ENCODE measurements around the gene MS4A2. TPM values are rescaled to one million over a fixed set of nuclear protein-coding genes. Genes with fewer than 3 reads are reported as not detected.
"Not testable (repeated sequence)": the region's sequence is repeated elsewhere in the genome, so short reads cannot be mapped to it uniquely, and the experiment has no call there.

Gene MS4A2
- total and polyA plus RNA-seq, 9 donors: 0.05 to 0.40 (median 0.22) TPM; not detected in 1

- H3K36me3 ChIP-seq (ENCODE audit: control insufficient read depth, insufficient read depth, low read length): no peaks in the 10 kb centered on the region
- no peak overlapping the region for H3K4me3 ChIP-seq (ENCODE audit: low read length)
- no peaks in the 10 kb centered on the region for H3K27me3 ChIP-seq (ENCODE audit: control insufficient read depth, insufficient read depth, low read length)
- H3K4me1 ChIP-seq (ENCODE audit: control insufficient read depth, insufficient read depth, low read length): no peaks in the 10 kb centered on the region
- no peak overlapping the region for H3K27ac ChIP-seq (ENCODE audit: low read length)
- no peaks in the 10 kb centered on the region for H3K9me3 ChIP-seq (replicated peaks; ENCODE audit: control insufficient read depth, low read depth, low read length)
- no peak for DNase-seq
Measured at GRCh38 chr11:60098508-60098907, 10.0 kb downstream of the MS4A2 start.

DNA sequence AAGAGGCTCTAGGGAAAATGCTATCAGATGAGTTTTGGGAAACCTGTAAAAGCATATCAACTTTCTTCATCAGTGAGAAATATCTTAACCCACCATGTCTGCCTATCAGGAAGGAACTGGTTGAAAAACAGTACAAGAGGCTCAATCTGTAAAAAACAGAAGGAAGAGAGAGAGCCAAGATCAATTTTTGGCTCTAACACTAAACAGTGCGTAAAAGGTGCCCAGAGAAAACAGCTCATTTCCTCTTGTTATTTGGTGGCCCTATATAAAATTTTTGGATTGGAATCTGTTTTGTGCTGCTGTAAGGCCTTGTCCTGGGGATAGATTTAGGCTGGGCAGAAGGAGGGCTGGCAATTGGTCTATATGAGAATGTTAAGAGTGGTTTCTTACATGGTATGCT, 12.1 kb downstream of the MS4A2 start:
- H3K27me3 ChIP-seq (ENCODE audit: control insufficient read depth, insufficient read depth, low read length): no peaks in the 10 kb centered on the region
- no peaks in the 10 kb centered on the region for H3K9me3 ChIP-seq (replicated peaks; ENCODE audit: control insufficient read depth, low read depth, low read length)
- H3K4me1 ChIP-seq (ENCODE audit: control insufficient read depth, insufficient read depth, low read length): no peaks in the 10 kb centered on the region
- H3K4me3 ChIP-seq (ENCODE audit: low read length): no peak overlapping the region
- no peaks in the 10 kb centered on the region for H3K36me3 ChIP-seq (ENCODE audit: control insufficient read depth, insufficient read depth, low read length)
- WGBS (ENCODE audit: insufficient coverage): no CpG with 5 or more reads among the region's 1 CpG
- H3K27ac ChIP-seq (ENCODE audit: low read length): no peak overlapping the region
- DNase-seq: no peak

- 92% methylated on average over 7 of the region's 11 CpGs for WGBS (ENCODE audit: insufficient coverage)
- H3K9me3 ChIP-seq (replicated peaks; ENCODE audit: control insufficient read depth, low read depth, low read length); H3K27ac ChIP-seq (ENCODE audit: low read length); DNase-seq; H3K4me3 ChIP-seq (ENCODE audit: low read length); H3K27me3 ChIP-seq (ENCODE audit: control insufficient read depth, insufficient read depth, low read length); H3K36me3 ChIP-seq (ENCODE audit: control insufficient read depth, insufficient read depth, low read length); H3K4me1 ChIP-seq (ENCODE audit: control insufficient read depth, insufficient read depth, low read length): not testable (repeated sequence)
Measured at GRCh38 chr11:60101368-60101767, 12.9 kb downstream of the MS4A2 start.

DNA sequence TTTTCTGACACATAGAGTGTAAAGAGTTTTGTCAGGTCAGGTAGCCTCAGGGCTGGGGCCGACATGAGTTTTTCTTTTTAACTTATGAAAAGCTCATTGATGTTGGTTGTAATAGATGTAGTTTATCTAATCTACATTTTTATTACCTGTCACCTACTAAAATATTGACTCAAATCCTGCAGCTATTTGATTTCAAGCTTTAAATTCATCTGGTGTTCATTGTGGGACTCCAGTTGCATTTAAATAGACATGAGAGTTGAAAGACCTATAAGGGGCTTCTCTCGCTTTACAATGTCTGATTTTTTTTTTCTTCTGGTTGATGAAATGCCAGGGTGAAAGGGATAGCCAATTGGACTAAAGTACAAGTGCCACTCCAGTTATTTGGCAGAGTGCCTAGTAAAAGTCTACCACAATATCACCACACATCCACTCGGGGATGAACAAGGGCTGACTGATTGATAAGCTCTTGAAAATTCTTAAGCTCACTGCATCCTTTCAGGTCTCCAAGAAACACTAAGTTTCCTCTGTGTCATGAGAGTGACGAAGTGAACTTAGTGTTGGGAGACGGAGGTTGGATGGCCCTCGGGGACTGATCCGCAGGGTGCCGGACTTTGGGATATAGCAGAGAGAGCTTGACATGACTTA, 16.1 kb downstream of the MS4A2 start:
- not testable (repeated sequence) for H3K27me3 ChIP-seq (ENCODE audit: control insufficient read depth, insufficient read depth, low read length); H3K27ac ChIP-seq (ENCODE audit: low read length); H3K4me3 ChIP-seq (ENCODE audit: low read length); H3K4me1 ChIP-seq (ENCODE audit: control insufficient read depth, insufficient read depth, low read length); H3K36me3 ChIP-seq (ENCODE audit: control insufficient read depth, insufficient read depth, low read length); H3K9me3 ChIP-seq (replicated peaks; ENCODE audit: control insufficient read depth, low read depth, low read length); DNase-seq
- 91% methylated on average over 5 of the region's 8 CpGs for WGBS (ENCODE audit: insufficient coverage)

DNA sequence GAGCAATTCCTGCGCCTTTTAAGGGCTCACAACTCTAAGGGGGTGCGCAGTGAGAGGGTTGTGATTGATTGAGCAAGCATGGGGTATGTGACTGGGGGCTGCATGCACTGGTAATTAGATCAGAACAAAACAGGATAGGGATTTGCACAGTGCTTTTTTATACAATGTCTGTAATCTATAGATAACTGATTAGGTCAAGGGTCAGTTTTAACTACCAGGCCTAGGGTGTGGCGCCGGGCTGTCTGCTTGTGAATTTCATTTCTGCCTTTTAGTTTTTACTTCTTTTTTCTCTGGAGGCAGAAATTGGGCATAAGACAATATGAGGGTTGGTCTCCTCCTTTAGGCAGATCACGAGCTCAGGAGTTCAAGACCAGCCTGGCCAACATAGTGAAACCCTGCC, 20.2 kb downstream of the MS4A2 start:
- H3K27ac ChIP-seq (ENCODE audit: low read length); H3K27me3 ChIP-seq (ENCODE audit: control insufficient read depth, insufficient read depth, low read length); H3K4me3 ChIP-seq (ENCODE audit: low read length); H3K9me3 ChIP-seq (replicated peaks; ENCODE audit: control insufficient read depth, low read depth, low read length); H3K4me1 ChIP-seq (ENCODE audit: control insufficient read depth, insufficient read depth, low read length); DNase-seq; H3K36me3 ChIP-seq (ENCODE audit: control insufficient read depth, insufficient read depth, low read length): not testable (repeated sequence)
- whole genome bisulfite sequencing (ENCODE audit: insufficient coverage): 86% methylated on average over 2 of the region's 5 CpGs

DNA sequence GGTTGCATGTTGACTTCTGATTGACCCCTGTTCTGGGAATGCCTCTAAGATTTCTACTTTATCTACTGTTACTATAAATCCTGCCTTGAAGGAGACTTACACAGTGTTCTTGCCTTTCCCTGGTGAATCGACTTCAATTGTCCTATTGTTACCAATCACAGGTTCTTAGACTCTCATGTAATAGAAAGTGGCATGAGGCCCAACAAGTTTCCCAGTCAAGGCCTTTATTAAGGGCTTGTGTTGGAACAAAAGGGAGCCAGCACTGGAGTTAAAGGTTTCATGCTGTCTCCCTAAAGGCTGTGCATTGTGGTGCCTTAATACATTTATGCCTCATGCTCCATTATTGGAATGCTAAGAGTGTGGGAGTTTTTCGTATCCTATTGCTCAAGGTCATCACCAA, 23.3 kb downstream of the MS4A2 start:
- H3K9me3 ChIP-seq (replicated peaks; ENCODE audit: control insufficient read depth, low read depth, low read length): no peaks in the 10 kb centered on the region
- H3K4me1 ChIP-seq (ENCODE audit: control insufficient read depth, insufficient read depth, low read length): no peaks in the 10 kb centered on the region
- DNase-seq: no peak
- H3K4me3 ChIP-seq (ENCODE audit: low read length): no peak overlapping the region
- H3K36me3 ChIP-seq (ENCODE audit: control insufficient read depth, insufficient read depth, low read length): no peaks in the 10 kb centered on the region
- H3K27me3 ChIP-seq (ENCODE audit: control insufficient read depth, insufficient read depth, low read length): no peaks in the 10 kb centered on the region
- WGBS (ENCODE audit: insufficient coverage): no CpG with 5 or more reads among the region's 2 CpGs
- H3K27ac ChIP-seq (ENCODE audit: low read length): no peak overlapping the region

- Histone ChIP-seq H3K4me1 (ENCODE audit: control insufficient read depth, insufficient read depth, low read length) (no peaks in the 10 kb centered on the region), H3K27me3 (ENCODE audit: control insufficient read depth, insufficient read depth, low read length) (no peaks in the 10 kb centered on the region), H3K27ac (ENCODE audit: low read length) (no peak overlapping the region), H3K36me3 (ENCODE audit: control insufficient read depth, insufficient read depth, low read length) (no peaks in the 10 kb centered on the region), H3K4me3 (ENCODE audit: low read length) (no peak overlapping the region), H3K9me3 (replicated peaks; ENCODE audit: control insufficient read depth, low read depth, low read length) (no peaks in the 10 kb centered on the region)
- no peak for DNase-seq
Measured at GRCh38 chr11:60116996-60117790, 28.7 kb downstream of the MS4A2 start.

DNA sequence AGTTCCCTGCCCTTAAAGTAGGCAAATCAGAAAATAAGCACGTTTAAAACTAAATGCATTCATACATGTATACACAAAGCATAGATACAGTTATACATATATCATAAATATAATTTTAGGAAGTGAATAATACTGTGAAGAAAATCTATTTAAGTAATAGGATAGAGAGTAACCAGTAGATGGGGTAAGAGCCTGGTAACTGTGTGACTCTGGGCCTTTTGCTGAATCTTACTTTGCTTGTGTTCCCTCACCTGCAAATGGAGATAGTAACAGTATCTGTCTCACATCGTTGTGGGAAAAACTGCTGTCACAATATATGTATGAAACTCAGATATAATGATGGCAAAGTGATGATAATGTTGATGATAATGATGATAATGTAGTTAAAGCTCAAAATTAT, 29.9 kb downstream of the MS4A2 start:
- WGBS (ENCODE audit: insufficient coverage): no CpG with 5 or more reads among the region's 2 CpGs
- no peak overlapping the region for H3K27ac ChIP-seq (ENCODE audit: low read length)
- no peaks in the 10 kb centered on the region for H3K9me3 ChIP-seq (replicated peaks; ENCODE audit: control insufficient read depth, low read depth, low read length)
- H3K36me3 ChIP-seq (ENCODE audit: control insufficient read depth, insufficient read depth, low read length): no peaks in the 10 kb centered on the region
- no peak for DNase-seq
- no peak overlapping the region for H3K4me3 ChIP-seq (ENCODE audit: low read length)
- H3K27me3 ChIP-seq (ENCODE audit: control insufficient read depth, insufficient read depth, low read length): no peaks in the 10 kb centered on the region
- H3K4me1 ChIP-seq (ENCODE audit: control insufficient read depth, insufficient read depth, low read length): no peaks in the 10 kb centered on the region

- H3K36me3 ChIP-seq (ENCODE audit: control insufficient read depth, insufficient read depth, low read length): no peaks in the 10 kb centered on the region
- H3K9me3 ChIP-seq (replicated peaks; ENCODE audit: control insufficient read depth, low read depth, low read length): no peaks in the 10 kb centered on the region
- DNase-seq: no peak
- no peak overlapping the region for H3K27ac ChIP-seq (ENCODE audit: low read length)
- no peaks in the 10 kb centered on the region for H3K27me3 ChIP-seq (ENCODE audit: control insufficient read depth, insufficient read depth, low read length)
- WGBS (ENCODE audit: insufficient coverage): no CpG with 5 or more reads among the region's 2 CpGs
- H3K4me3 ChIP-seq (ENCODE audit: low read length): no peak overlapping the region
- no peaks in the 10 kb centered on the region for H3K4me1 ChIP-seq (ENCODE audit: control insufficient read depth, insufficient read depth, low read length)
Measured at GRCh38 chr11:60119710-60120109, 31.2 kb downstream of the MS4A2 start.

DNA sequence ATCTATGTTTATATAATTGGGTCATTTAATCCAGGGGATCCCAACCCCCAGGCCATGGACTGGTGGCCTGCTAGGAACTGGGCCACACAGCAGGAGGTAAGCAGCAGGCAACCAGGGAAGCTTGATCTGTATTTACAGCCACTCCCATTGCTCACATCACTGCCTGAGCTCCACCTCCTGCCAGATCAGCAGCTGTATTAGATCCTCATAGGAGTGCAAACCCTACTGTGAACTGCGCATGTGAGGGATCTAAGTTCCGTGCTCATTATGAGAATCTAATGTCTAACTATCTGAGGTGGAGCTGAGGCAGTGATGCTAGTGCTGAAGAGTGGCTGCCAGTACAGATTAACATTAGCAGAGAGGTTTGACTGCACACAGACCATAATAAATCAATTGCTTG, 32.8 kb downstream of the MS4A2 start:
- no peak overlapping the region for H3K27ac ChIP-seq (ENCODE audit: low read length)
- H3K36me3 ChIP-seq (ENCODE audit: control insufficient read depth, insufficient read depth, low read length): no peaks in the 10 kb centered on the region
- no peaks in the 10 kb centered on the region for H3K27me3 ChIP-seq (ENCODE audit: control insufficient read depth, insufficient read depth, low read length)
- no peak for DNase-seq
- H3K4me1 ChIP-seq (ENCODE audit: control insufficient read depth, insufficient read depth, low read length): no peaks in the 10 kb centered on the region
- no peaks in the 10 kb centered on the region for H3K9me3 ChIP-seq (replicated peaks; ENCODE audit: control insufficient read depth, low read depth, low read length)
- H3K4me3 ChIP-seq (ENCODE audit: low read length): no peak overlapping the region
- WGBS (ENCODE audit: insufficient coverage): no CpG with 5 or more reads among the region's 2 CpGs
